Activated CD4-positive, alpha-beta T cell treated with anti-CD3 and anti-CD28 coated beads, Interleukin-2, amount 50 U/mL, for 1 hour (primary cell): ENCODE data around the gene ARL6.

ENCODE experiments used
- DNase-seq: peaks from one replicate; pipeline ENCODE4 v3.0.0-alpha.2; 2020

ARL6 gene, protein sequence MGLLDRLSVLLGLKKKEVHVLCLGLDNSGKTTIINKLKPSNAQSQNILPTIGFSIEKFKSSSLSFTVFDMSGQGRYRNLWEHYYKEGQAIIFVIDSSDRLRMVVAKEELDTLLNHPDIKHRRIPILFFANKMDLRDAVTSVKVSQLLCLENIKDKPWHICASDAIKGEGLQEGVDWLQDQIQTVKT

GRCh38 chr3:97764407-97765238 lies at the start of gene ARL6:
Gene ARL6, plus strand, starts transcription at chr3:97764758. Its CDS starts 3,350 bp downstream, at chr3:97768108.
- DNase-seq: peak; percentile 57

DNA sequence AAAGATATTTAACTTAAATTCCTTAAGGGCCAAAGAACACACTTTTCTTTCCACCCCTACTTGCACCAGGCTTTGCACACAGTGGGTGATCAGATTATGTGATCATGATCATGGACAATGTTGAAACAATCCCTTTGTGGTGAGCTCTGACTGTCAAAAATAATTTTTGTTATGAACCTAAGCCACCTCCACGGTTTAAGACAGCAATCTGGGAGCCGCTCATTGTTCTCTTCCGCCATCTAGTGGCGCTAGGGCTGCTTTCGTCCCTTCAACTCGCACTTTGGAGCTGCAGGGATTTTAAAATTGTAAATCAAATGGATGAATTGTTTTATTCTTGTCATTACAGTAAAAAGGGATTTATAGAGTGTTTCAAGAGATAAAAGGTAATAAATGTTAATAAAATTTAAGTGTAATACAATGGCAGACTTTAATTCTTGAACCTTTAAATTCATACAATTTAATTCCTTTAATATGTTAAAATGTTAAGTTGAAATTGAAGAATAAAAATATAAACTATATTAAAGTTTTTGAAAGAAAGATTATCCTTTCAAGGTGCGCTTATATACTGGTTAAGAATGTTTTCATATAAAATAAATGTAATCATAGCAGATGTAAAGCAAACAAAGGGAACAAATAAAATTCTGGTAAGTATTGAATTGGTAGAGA lies 45.3 kb upstream of the ARL6 start:
- DNase-seq: peak; percentile 58

GRCh38 chr3:97720417-97720816 lies 44.1 kb upstream of the ARL6 start:
- DNase-seq: no peak

DNA sequence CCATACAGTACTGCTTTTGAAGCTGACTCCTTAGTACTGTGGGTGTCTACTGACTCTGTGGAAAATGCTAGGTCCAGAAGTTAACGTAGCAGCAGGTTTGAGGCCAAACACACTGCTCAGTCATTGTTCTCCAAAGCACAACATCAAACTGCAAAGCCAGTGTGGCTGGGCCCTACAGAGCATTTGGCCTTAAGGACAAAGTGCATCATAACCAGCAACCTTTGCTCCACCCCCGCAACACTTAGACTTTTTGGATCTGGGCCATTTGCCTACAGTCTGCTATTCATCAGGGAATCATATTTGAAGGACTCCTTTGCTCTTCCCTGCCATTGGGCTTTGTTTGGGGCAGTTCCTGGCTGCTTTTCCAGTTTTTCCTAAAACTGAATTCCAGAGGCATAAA lies 43.1 kb upstream of the ARL6 start:
- DNase-seq: no peak

DNA sequence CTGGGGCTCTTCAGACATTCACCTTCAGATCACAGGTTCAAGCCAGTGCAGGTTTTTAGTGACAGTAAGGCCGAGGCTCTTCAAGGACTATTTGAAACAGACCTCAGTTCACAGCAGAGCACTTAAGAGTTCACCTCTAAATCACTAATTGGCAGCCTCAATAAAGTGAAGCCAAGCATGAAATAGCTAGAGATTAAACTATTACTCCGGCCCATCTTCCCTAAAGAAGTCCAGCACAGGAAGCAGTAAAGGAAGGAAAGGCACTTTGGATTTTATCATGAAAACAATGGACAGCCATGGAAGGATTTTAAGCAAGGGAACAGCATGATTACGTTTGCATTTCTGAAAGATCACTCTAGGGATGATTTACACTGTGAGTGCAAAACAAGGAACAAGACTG lies 27.6 kb upstream of the ARL6 start:
- DNase-seq: no peak

- DNase-seq: no peak
These were observed 25.8 kb upstream of the ARL6 start for GRCh38 chr3:97738761-97739160.

DNA sequence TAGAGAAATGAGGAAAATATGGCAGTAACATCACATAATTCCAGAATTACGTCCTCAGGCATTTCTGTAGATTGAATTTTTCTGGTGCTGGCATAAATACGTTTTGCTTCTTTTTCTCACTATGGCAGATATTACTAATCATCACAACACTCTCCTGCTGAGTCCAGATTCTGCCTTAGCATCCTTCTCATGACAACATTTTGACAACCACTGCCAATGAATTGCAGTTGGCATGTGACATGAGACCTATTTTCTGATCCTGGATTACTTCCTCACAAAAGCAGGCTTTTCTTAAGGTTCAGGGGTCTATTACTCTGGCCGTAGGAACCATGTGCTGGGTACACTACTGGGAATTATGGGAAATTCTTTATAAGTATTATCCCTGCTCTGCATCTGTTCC lies 22.5 kb upstream of the ARL6 start:
- no peak for DNase-seq

GRCh38 chr3:97744289-97744688 lies 20.3 kb upstream of the ARL6 start:
- DNase-seq: no peak

GRCh38 chr3:97763586-97764406 lies 762 bp upstream of the ARL6 start:
- no peak for DNase-seq

- no peak for DNase-seq
These were observed 778 bp downstream of the ARL6 start for GRCh38 chr3:97765336-97765735.

DNA sequence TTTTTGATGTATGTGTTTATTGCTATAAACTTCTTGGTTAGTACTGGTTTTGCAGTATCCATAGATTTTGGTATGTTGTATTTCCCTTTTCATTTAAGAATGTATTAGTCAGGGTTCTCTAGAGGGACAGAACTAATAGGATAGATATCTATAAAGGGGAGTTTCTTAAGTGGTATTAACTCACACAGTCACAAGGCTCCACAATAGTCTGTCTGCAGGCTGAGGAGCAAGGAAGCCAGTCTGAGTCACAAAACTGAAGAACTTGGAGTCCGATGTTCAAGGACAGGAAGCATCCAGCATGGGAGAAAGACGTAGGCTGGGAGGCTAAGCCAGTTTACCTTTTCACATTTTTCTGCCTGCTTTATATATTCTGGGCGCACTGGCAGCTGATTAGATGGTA lies 8.4 kb downstream of the ARL6 start:
- DNase-seq: no peak

- no peak for DNase-seq
These were observed 13.6 kb downstream of the ARL6 start for GRCh38 chr3:97778152-97778551.

- no peak for DNase-seq
These were observed 29.0 kb downstream of the ARL6 start for GRCh38 chr3:97793420-97794019.

GRCh38 chr3:97795951-97796350 lies 31.4 kb downstream of the ARL6 start:
- DNase-seq: no peak

DNA sequence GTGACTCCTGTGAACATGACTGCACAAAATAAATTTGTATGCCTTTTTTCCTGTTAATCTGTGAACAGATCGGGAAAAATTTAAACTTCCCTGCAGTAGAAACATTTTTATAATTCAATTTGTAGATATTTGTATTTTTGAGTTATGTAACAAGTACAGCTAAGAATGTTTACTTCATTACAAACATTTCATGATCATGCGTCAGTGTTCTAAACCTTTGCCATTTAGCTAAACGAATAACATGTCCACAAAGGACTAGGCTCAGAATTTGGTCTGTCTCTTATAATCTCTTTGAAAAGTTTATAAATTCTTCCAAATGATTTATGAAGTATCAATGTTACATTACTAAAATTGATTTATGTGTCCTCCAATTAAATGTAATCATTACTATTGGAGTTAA lies 39.9 kb downstream of the ARL6 start:
- DNase-seq: no peak

DNA sequence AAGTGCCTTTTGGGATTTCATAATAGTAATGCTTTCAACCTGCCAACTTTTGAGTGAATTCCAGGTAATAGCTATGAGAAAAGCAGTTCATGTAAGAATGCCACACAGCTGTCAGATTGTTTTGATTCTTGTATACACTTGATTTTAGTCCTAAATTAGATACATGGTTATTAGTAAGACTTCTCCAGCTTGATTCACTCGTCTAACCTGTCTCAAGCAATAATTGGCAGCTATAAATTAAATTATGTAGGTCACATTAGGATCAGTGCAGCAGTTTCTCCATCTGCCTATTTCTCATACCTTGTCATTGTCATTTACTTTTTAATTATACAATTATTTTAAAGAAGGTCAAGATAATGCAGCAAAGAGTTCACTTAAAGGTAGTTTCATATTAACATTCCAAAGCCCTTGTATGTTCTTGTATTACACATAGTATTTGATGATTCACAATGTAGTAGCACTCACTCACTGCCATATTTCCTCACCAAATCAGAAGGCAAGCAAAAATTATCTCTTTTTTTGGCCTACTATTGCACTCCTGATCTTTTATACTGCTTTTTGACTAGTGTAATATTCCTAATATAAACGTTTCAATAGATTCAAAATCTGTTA lies 46.3 kb downstream of the ARL6 start:
- DNase-seq: no peak

DNA sequence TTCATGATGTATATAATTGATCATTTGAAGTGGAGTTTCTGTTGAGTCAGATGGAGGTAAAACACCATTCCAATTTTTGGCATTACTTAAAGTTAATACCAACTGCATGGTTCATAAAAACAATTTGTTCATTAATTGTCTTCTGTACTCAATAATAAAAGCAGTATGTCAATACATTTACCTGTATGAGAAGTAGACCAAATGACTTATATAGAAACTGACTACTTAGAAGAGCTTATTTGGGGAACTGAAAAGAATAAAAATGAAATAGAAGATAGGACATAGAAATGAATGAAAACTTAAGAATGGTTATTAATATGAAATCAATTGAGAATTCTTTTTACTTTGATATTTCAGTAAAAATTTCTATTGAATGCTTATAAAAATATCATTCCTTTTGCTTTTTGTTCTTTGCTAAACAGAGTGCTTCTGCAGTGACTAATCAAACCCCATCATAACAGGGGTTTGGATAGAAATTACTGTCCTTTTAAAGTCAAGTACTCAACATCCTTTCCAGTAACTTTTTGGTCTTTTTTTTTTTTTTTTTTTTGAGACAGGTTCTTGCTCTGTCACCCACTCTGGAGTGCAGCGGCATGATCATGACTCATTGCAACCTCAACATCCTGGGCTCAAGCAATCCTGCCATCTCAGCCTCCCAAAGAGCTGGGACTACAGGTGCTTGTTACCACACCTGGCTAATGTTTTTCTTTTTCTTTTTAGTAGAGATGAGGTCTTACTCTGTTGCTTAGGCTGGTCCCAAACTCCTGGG lies 50.8 kb downstream of the ARL6 start:
- peak; percentile 4 for DNase-seq

GRCh38 chr3:97816811-97817210 lies 52.3 kb downstream of the ARL6 start:
- no peak for DNase-seq

- DNase-seq: no peak
These were observed 53.4 kb downstream of the ARL6 start for GRCh38 chr3:97817965-97818364.

- no peak for DNase-seq
These were observed 56.2 kb downstream of the ARL6 start for GRCh38 chr3:97820780-97821179.

GRCh38 chr3:97821287-97821773 lies 56.8 kb downstream of the ARL6 start:
- peak; percentile 45 for DNase-seq
